ENCODE measurements around the gene REV3L. TPM values are rescaled to one million over a fixed set of nuclear protein-coding genes. Genes with fewer than 3 reads are reported as not detected.

Gene REV3L
- total RNA-seq, 1 experiment from 2014 or later, result 12.8 TPM

DNA sequence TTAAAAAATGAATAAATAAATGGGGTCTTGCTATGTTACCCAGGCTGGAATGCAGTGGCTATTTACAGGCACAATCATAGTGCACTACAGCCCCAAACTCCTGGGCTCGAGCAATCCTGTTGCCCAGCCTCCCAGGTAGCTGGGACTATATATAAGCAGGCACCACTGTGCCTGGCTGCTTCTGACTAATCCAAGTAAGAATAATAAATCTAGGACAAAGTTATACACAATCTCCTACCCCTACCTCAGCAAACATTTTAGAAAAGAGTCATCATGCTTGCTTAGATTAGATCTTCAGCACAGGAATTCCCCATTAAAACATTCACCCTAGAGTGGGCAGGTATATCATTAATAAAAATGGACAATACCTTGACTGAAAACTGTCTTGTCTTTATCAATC, 124.6 kb downstream of the REV3L start:
- no peak overlapping the region for H3K9ac ChIP-seq (ENCODE audit: low read length)
- no peaks in the 10 kb centered on the region for H3K27me3 ChIP-seq (ENCODE audit: insufficient read depth, low read length)
- H4K20me1 ChIP-seq (ENCODE audit: insufficient read depth), result no peaks in the 10 kb centered on the region; the same call in 1 of the 2 replicates
- no peaks in the 10 kb centered on the region for H3K9me2 ChIP-seq (ENCODE audit: insufficient read depth)
- no peaks in the 10 kb centered on the region for H3K4me1 ChIP-seq (ENCODE audit: control insufficient read depth in 1 of 2, insufficient read depth in 2 of 2, low read length in 2 of 2)
- DNase-seq (ENCODE audit: low read depth, low spot score), result no peak
- no peak overlapping the region for H3K27ac ChIP-seq (ENCODE audit: low read depth, low read length)
- POLR2A ChIA-PET, result no interaction called here
- CTCF ChIA-PET, result no interaction called here
- BruUV-seq (replicated peaks), result no TSS peak
- RAD21 ChIA-PET (ENCODE audit: low non-redundant PET in 1 of 2, low total read pairs in 2 of 2, uncharacterized antibody in 2 of 2, unreplicated experiment in 2 of 2), result no interaction called here
- H3K4me2 ChIP-seq (ENCODE audit: low read length), result no peak overlapping the region
- no peaks in the 10 kb centered on the region for H3K9me3 ChIP-seq (ENCODE audit: control insufficient read depth in 1 of 2, insufficient read depth in 1 of 2, low read depth in 1 of 2, low read length in 2 of 2)
- peaks cover 0 to 9% of the 10 kb centered on the region in 2 experiments; a peak in 1 of 4 replicates for H3K36me3 ChIP-seq (ENCODE audit: control insufficient read depth in 1 of 2, insufficient read depth in 2 of 2, low read length in 2 of 2)
- H3K4me3 ChIP-seq (replicated peaks in 1 of 2; ENCODE audit: low read depth in 1 of 2, low read length in 2 of 2), result no peak overlapping the region
- no peaks in the 10 kb centered on the region for H3K79me2 ChIP-seq (ENCODE audit: insufficient read depth, low read length)
- intact Hi-C loops (cut with micrococcal nuclease), result no loop called here
- TF ChIP-seq POLR2A (IDR thresholded peaks at IDR 0.05; ENCODE audit: borderline replicate concordance, extremely low read depth, insufficient read depth, insufficient read length), result no peak
- no peak for TF ChIP-seq CBX3 (IDR thresholded peaks at IDR 0.05; ENCODE audit: low read depth)
- TF ChIP-seq EZH2phosphoT487 (IDR thresholded peaks at IDR 0.05; ENCODE audit: borderline replicate concordance), result no peak
- TF ChIP-seq RAD21 (IDR thresholded peaks at IDR 0.05; ENCODE audit: low read depth), result no peak
- TF ChIP-seq ZFX (IDR thresholded peaks at IDR 0.05), result no peak
- TF ChIP-seq, protein P1, sequence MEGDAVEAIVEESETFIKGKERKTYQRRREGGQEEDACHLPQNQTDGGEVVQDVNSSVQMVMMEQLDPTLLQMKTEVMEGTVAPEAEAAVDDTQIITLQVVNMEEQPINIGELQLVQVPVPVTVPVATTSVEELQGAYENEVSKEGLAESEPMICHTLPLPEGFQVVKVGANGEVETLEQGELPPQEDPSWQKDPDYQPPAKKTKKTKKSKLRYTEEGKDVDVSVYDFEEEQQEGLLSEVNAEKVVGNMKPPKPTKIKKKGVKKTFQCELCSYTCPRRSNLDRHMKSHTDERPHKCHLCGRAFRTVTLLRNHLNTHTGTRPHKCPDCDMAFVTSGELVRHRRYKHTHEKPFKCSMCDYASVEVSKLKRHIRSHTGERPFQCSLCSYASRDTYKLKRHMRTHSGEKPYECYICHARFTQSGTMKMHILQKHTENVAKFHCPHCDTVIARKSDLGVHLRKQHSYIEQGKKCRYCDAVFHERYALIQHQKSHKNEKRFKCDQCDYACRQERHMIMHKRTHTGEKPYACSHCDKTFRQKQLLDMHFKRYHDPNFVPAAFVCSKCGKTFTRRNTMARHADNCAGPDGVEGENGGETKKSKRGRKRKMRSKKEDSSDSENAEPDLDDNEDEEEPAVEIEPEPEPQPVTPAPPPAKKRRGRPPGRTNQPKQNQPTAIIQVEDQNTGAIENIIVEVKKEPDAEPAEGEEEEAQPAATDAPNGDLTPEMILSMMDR (IDR thresholded peaks at IDR 0.05 in 2 of 3, conservative IDR thresholded peaks at IDR 0.05 in 1 of 3; ENCODE audit: borderline replicate concordance in 1 of 3, insufficient read depth in 1 of 3, low read depth in 2 of 3, low read length in 2 of 3), result no peak
- TF ChIP-seq EGR1 (IDR thresholded peaks at IDR 0.05; ENCODE audit: low read depth), result no peak
- TF ChIP-seq, protein P2, sequence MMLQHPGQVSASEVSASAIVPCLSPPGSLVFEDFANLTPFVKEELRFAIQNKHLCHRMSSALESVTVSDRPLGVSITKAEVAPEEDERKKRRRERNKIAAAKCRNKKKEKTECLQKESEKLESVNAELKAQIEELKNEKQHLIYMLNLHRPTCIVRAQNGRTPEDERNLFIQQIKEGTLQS (IDR thresholded peaks at IDR 0.05), result no peak
- TF ChIP-seq, protein P3, sequence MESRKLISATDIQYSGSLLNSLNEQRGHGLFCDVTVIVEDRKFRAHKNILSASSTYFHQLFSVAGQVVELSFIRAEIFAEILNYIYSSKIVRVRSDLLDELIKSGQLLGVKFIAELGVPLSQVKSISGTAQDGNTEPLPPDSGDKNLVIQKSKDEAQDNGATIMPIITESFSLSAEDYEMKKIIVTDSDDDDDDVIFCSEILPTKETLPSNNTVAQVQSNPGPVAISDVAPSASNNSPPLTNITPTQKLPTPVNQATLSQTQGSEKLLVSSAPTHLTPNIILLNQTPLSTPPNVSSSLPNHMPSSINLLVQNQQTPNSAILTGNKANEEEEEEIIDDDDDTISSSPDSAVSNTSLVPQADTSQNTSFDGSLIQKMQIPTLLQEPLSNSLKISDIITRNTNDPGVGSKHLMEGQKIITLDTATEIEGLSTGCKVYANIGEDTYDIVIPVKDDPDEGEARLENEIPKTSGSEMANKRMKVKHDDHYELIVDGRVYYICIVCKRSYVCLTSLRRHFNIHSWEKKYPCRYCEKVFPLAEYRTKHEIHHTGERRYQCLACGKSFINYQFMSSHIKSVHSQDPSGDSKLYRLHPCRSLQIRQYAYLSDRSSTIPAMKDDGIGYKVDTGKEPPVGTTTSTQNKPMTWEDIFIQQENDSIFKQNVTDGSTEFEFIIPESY (IDR thresholded peaks at IDR 0.05; ENCODE audit: extremely low read depth, insufficient replicate concordance, low read length), result no peak
- no peak for TF ChIP-seq YY1 (IDR thresholded peaks at IDR 0.05; ENCODE audit: extremely low read depth, insufficient replicate concordance, low read depth, low read length)
- no peak for TF ChIP-seq TCF7L2 (IDR thresholded peaks at IDR 0.05; ENCODE audit: borderline replicate concordance, extremely low read depth, insufficient read depth, insufficient read length)
- no peak for TF ChIP-seq CEBPB (IDR thresholded peaks at IDR 0.05; ENCODE audit: low read depth)
- no peak for TF ChIP-seq ZNF274 (IDR thresholded peaks at IDR 0.05; ENCODE audit: low read depth, low read length)
- no peak overlapping the region for H2AFZ ChIP-seq (ENCODE audit: low read depth, low read length, poor library complexity, severe bottlenecking)
- no peak for ATAC-seq
